ENCODE results near the gene RSKR. TPM values are rescaled to one million over a fixed set of nuclear protein-coding genes. Genes with fewer than 3 reads are reported as not detected.
"Not testable (repeated sequence)": the region's sequence is repeated elsewhere in the genome, so short reads cannot be mapped to it uniquely, and the experiment has no call there.

The RSKR gene
- total RNA-seq, 4 donors from 2014 or later = 3.5 to 43.7 (median 15.2) TPM

GRCh38 chr17:28612531-28612930 lies 1.5 kb downstream of the RSKR start:
- DNase-seq (ENCODE audit: low spot score in 2 of 2) = no peak
- no peaks in the 10 kb centered on the region for H3K27me3 ChIP-seq
- WGBS = 58% methylated on average over 2 of the region's 2 CpGs
- H3K4me1 ChIP-seq = peaks cover 6% of the 10 kb centered on the region
- H3K4me3 ChIP-seq = no peak overlapping the region
- no peak overlapping the region for H3K27ac ChIP-seq
- H3K9me3 ChIP-seq = no peaks in the 10 kb centered on the region
- no peak for TF ChIP-seq CTCF (IDR thresholded peaks at IDR 0.05)
- TF ChIP-seq EP300 (IDR thresholded peaks at IDR 0.05) = no peak
- TF ChIP-seq POLR2A (IDR thresholded peaks at IDR 0.05) = no peak
- TF ChIP-seq POLR2AphosphoS5 (IDR thresholded peaks at IDR 0.05) = no peak
- peaks cover 51% of the 10 kb centered on the region for H3K36me3 ChIP-seq

- H3K9me3 ChIP-seq = no peaks in the 10 kb centered on the region
- TF ChIP-seq POLR2A (IDR thresholded peaks at IDR 0.05) = no peak
- no peak for TF ChIP-seq EP300 (IDR thresholded peaks at IDR 0.05)
- no peak for TF ChIP-seq CTCF (IDR thresholded peaks at IDR 0.05)
- no peak overlapping the region for H3K4me3 ChIP-seq
- H3K27ac ChIP-seq = no peak overlapping the region
- no peak for DNase-seq (ENCODE audit: low spot score in 2 of 2)
- no peaks in the 10 kb centered on the region for H3K27me3 ChIP-seq
- WGBS = 89% methylated on average over 8 of the region's 8 CpGs
- peaks cover 29% of the 10 kb centered on the region for H3K36me3 ChIP-seq
- H3K4me1 ChIP-seq = peaks cover 6% of the 10 kb centered on the region
Observed at GRCh38 chr17:28610376-28610775, 3.6 kb downstream of the RSKR start.

GRCh38 chr17:28604031-28604430 lies 10.0 kb downstream of the RSKR start:
- H3K4me1 ChIP-seq = peaks cover 12% of the 10 kb centered on the region
- DNase-seq (ENCODE audit: low spot score in 2 of 2); H3K9me3 ChIP-seq; H3K36me3 ChIP-seq; H3K27ac ChIP-seq; H3K27me3 ChIP-seq; H3K4me3 ChIP-seq: not testable (repeated sequence)
- 90% methylated on average over 10 of the region's 31 CpGs for WGBS

GRCh38 chr17:28599311-28600184 lies 14.4 kb downstream of the RSKR start:
- WGBS = 4% methylated on average over 29 of the region's 40 CpGs
- peaks cover 4% of the 10 kb centered on the region for H3K36me3 ChIP-seq
- peak in 1 of 2 donors; percentile 80 for DNase-seq (ENCODE audit: low spot score in 2 of 2)

GRCh38 chr17:28598799-28599310 lies 15.1 kb downstream of the RSKR start, which contains the start of gene SPAG5:
Gene SPAG5, minus strand, starts transcription at chr17:28599025. Its CDS starts 79 bp downstream, at chr17:28598946.
- TF ChIP-seq POLR2A (IDR thresholded peaks at IDR 0.05) = peak; percentile 55 to 86
- TF ChIP-seq POLR2AphosphoS5 (IDR thresholded peaks at IDR 0.05) = peak in 2 of 3 donors; percentile 69 to 75
- no peak for TF ChIP-seq EP300 (IDR thresholded peaks at IDR 0.05)
- TF ChIP-seq CTCF (IDR thresholded peaks at IDR 0.05) = no peak

More at GRCh38 chr17:28599311-28600184, 14.4 kb downstream of the RSKR start:
- TF ChIP-seq EP300 (IDR thresholded peaks at IDR 0.05) (no peak), POLR2AphosphoS5 (IDR thresholded peaks at IDR 0.05) (no peak), POLR2A (IDR thresholded peaks at IDR 0.05) (no peak), CTCF (IDR thresholded peaks at IDR 0.05) (no peak)
- peak overlapping the region; percentile 64 for H3K4me3 ChIP-seq
- H3K9me3 ChIP-seq = no peaks in the 10 kb centered on the region
- peaks cover 23% of the 10 kb centered on the region for H3K4me1 ChIP-seq
- H3K27me3 ChIP-seq = no peaks in the 10 kb centered on the region
- H3K27ac ChIP-seq = peak overlapping the region; percentile 95

More at GRCh38 chr17:28598799-28599310, 15.1 kb downstream of the RSKR start, which contains the start of gene SPAG5:
- Histone ChIP-seq H3K27me3 (no peaks in the 10 kb centered on the region), H3K4me1 (peaks cover 23% of the 10 kb centered on the region), H3K4me3 (peak within 1 kb of the TSS; percentile 64), H3K27ac (peak within 1 kb of the TSS; percentile 95), H3K9me3 (no peaks in the 10 kb centered on the region), H3K36me3 (no peaks in the 10 kb centered on the region)
- WGBS = 0% methylated on average over 11 of the region's 44 CpGs
- DNase-seq (ENCODE audit: low spot score in 2 of 2) = peak; percentile 95 to 96
